NCI-H1048 (cell line): ENCODE results near the gene CLRN2.
"Not testable (repeated sequence)": the region's sequence is repeated elsewhere in the genome, so short reads cannot be mapped to it uniquely, and the experiment has no call there.

Experiments used
- DNase-seq: peaks from one replicate; lab custom pipeline; 2025; lab: John Stamatoyannopoulos, UW

The CLRN2 gene

GRCh38 chr4:17545374-17546140 lies 30.6 kb downstream of the CLRN2 start:
- DNase-seq: no peak

- no peak for DNase-seq
Measured at GRCh38 chr4:17546222-17546621, 31.3 kb downstream of the CLRN2 start.

- DNase-seq: no peak
Measured at GRCh38 chr4:17546678-17547077, 31.7 kb downstream of the CLRN2 start.

- DNase-seq: no peak
Measured at GRCh38 chr4:17550549-17550948, 35.6 kb downstream of the CLRN2 start.

GRCh38 chr4:17552427-17552826 lies 37.5 kb downstream of the CLRN2 start:
- DNase-seq: no peak

GRCh38 chr4:17554568-17554967 lies 39.6 kb downstream of the CLRN2 start:
- no peak for DNase-seq

- DNase-seq: no peak
Measured at GRCh38 chr4:17556498-17556897, 41.5 kb downstream of the CLRN2 start.

- no peak for DNase-seq
Measured at GRCh38 chr4:17557880-17558279, 42.9 kb downstream of the CLRN2 start.

GRCh38 chr4:17558941-17559708 lies 44.2 kb downstream of the CLRN2 start:
- DNase-seq: no peak

- DNase-seq: no peak
Measured at GRCh38 chr4:17559709-17560048, 44.7 kb downstream of the CLRN2 start.

GRCh38 chr4:17560065-17560673 lies 45.2 kb downstream of the CLRN2 start:
- DNase-seq: no peak

- DNase-seq: no peak
Measured at GRCh38 chr4:17561195-17561909, 46.4 kb downstream of the CLRN2 start.

- no peak for DNase-seq
Measured at GRCh38 chr4:17562157-17562556, 47.2 kb downstream of the CLRN2 start.

GRCh38 chr4:17565846-17566245 lies 50.9 kb downstream of the CLRN2 start:
- DNase-seq: no peak

GRCh38 chr4:17567271-17567670 lies 52.3 kb downstream of the CLRN2 start:
- no peak for DNase-seq

GRCh38 chr4:17574206-17574605 lies 59.2 kb downstream of the CLRN2 start:
- DNase-seq: no peak

GRCh38 chr4:17575177-17575576 lies 60.2 kb downstream of the CLRN2 start:
- DNase-seq: not testable (repeated sequence)
